Measurements from ENCODE around the gene RPS6KL1. TPM values are rescaled to one million over a fixed set of nuclear protein-coding genes. Genes with fewer than 3 reads are reported as not detected.

The RPS6KL1 gene
- polyA plus RNA-seq, 2 of the 4 experiments (the other 2 are of a cell fraction) = 0.32 to 0.99 TPM

DNA sequence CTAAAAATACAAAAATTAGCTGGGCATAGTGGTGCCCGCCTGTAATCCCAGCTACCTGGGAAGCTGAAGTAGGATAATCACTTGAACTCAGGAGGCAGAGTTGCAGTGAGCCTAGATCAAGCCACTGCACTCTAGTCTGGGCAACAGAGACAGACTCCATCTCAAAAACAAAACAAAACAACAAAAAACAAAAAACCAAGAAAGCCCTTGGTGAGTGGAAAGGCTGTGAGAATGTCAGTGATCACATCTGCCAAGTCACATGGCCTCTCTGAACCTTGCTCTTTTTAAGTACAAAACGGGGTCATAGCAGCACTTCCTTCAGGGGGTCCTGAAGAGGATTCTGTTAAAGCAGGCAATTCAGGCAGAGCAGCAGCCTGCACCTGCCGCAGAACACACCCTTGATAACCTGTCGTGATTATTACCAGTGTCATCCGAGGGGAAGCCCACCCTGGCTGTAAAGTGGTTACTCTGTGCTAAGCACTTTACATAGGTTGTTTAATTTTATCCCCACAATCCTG is 9.6 kb downstream of the RPS6KL1 start (continued):
- TF ChIP-seq HOXB13 (CRISPR knock-in tag; IDR thresholded peaks at IDR 0.05; ENCODE audit: low read depth) (no peak), FOXS1 (CRISPR knock-in tag; IDR thresholded peaks at IDR 0.05) (no peak)

DNA sequence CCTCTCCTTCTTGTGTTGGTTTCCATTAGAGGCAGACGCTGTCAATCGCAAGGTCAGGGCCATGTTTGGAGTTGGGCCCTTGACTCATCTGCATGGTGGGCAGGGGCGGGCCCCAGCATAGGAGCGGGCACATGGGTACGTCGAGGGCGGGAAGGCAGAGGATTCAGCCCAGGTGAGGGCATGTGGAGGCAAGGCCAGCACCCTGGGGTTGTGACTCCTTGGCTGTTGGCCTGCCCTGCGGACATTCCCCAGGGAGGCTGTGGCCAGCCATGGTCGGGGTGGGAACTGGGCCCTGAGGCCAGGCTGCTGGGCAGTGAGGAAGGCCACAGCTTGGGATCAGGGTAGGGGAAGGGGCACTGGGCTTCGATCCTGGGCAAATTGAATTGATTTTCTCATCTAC is 10.3 kb downstream of the RPS6KL1 start:
- POLR2A ChIA-PET = no interaction called here
- TF ChIP-seq FOSB (CRISPR knock-in tag; IDR thresholded peaks at IDR 0.05) (no peak), ZC3H11A (IDR thresholded peaks at IDR 0.05) (no peak), CHD4 (IDR thresholded peaks at IDR 0.05; ENCODE audit: borderline replicate concordance) (no peak), CEBPB (IDR thresholded peaks at IDR 0.05) (no peak), NPAS2 (CRISPR knock-in tag; IDR thresholded peaks at IDR 0.05; ENCODE audit: borderline replicate concordance) (no peak), HOXB5 (CRISPR knock-in tag; IDR thresholded peaks at IDR 0.05) (no peak), ZSCAN20 (CRISPR knock-in tag; IDR thresholded peaks at IDR 0.05) (no peak), ATOH8 (CRISPR knock-in tag; IDR thresholded peaks at IDR 0.05; ENCODE audit: low read depth) (no peak), CTCF (IDR thresholded peaks at IDR 0.05) (no peak), HEYL (CRISPR knock-in tag; IDR thresholded peaks at IDR 0.05) (no peak), MYC (IDR thresholded peaks at IDR 0.05; ENCODE audit: borderline replicate concordance, low read length) (no peak), SREBF2 (IDR thresholded peaks at IDR 0.05) (no peak), HOXB13 (CRISPR knock-in tag; IDR thresholded peaks at IDR 0.05; ENCODE audit: low read depth) (no peak), NR3C1 (IDR thresholded peaks at IDR 0.05) (no peak), BCL3 (IDR thresholded peaks at IDR 0.05) (no peak), JUNB (IDR thresholded peaks at IDR 0.05) (no peak), CHD2 (IDR thresholded peaks at IDR 0.05; ENCODE audit: low read length, partially characterized antibody) (no peak)
- TF ChIP-seq, protein P1, sequence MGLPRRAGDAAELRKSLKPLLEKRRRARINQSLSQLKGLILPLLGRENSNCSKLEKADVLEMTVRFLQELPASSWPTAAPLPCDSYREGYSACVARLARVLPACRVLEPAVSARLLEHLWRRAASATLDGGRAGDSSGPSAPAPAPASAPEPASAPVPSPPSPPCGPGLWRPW (IDR thresholded peaks at IDR 0.05) = no peak
- Histone ChIP-seq H3K4me3 (no peak overlapping the region), H3K4me1 (peaks cover 9% of the 10 kb centered on the region; the same call in 2 of the 3 replicates), H3K27ac (no peak overlapping the region), H3K9me3 (no peaks in the 10 kb centered on the region), H3K4me2 (no peak overlapping the region)
- no peak for ATAC-seq
- WGBS (ENCODE audit: missing lambda C conversion rate) = 84% methylated on average over 10 of the region's 10 CpGs
- CTCF ChIA-PET = interaction anchor here (0.7 to 12.5 kb wide), 7 partner anchors 18 to 176 kb away, joined by 3 to 226 read pairs (median 4); no protein-coding TSS in a partner anchor
- no peak for DNase-seq (ENCODE audit: low read depth in 1 of 2, low spot score in 1 of 2)
- FAIRE-seq = no peak

- ATAC-seq (no peak), FAIRE-seq (no peak), DNase-seq (ENCODE audit: low read depth in 1 of 2, low spot score in 1 of 2) (no peak)
- H3K4me3 ChIP-seq = no peak overlapping the region
- no CpG with 5 or more reads among the region's 6 CpGs for WGBS (ENCODE audit: missing lambda C conversion rate)
- H3K9me3 ChIP-seq = no peaks in the 10 kb centered on the region
- no peak overlapping the region for H3K4me2 ChIP-seq
- CTCF ChIA-PET = interaction anchor here (1.0 to 12.5 kb wide), 9 partner anchors 10 to 391 kb away, joined by 3 to 226 read pairs (median 4); partner anchors contain the start of gene RPS6KL1
- H3K27ac ChIP-seq = peak overlapping the region in 1 of 2 experiments; percentile 49; a peak in 2 of 6 replicates
- POLR2A ChIA-PET = no interaction called here
- peaks cover 9% of the 10 kb centered on the region; the same call in 2 of the 3 replicates for H3K4me1 ChIP-seq
- TF ChIP-seq EHMT2 (IDR thresholded peaks at IDR 0.05; ENCODE audit: low read depth) (no peak), NFE2L2 (conservative IDR thresholded peaks at IDR 0.05; ENCODE audit: low read length) (no peak), TP53 (CRISPR knock-in tag; IDR thresholded peaks at IDR 0.05) (no peak), JUN (IDR thresholded peaks at IDR 0.05) (no peak), GATA3 (IDR thresholded peaks at IDR 0.05; ENCODE audit: borderline replicate concordance) (no peak), HEYL (CRISPR knock-in tag; IDR thresholded peaks at IDR 0.05) (no peak), FOSB (CRISPR knock-in tag; IDR thresholded peaks at IDR 0.05) (no peak), CTCF (IDR thresholded peaks at IDR 0.05) (no peak), CHD4 (IDR thresholded peaks at IDR 0.05; ENCODE audit: borderline replicate concordance) (no peak), BCL3 (IDR thresholded peaks at IDR 0.05) (no peak), HOXA7 (CRISPR knock-in tag; IDR thresholded peaks at IDR 0.05) (no peak), ELK1 (IDR thresholded peaks at IDR 0.05; ENCODE audit: low read depth, low read length) (no peak)
- TF ChIP-seq, protein P1 (IDR thresholded peaks at IDR 0.05) = no peak
These were observed 10.9 kb downstream of the RPS6KL1 start for GRCh38 chr14:74912111-74912510.

Data from A549 (cell line).